ENCODE results near the gene SND1. TPM values are rescaled to one million over a fixed set of nuclear protein-coding genes. Genes with fewer than 3 reads are reported as not detected.
A peak's percentile ranks its signal among the peaks of the same experiment; 100 is the strongest.

SND1 gene
- total RNA-seq, 2 donors from 2014 or later: 146 to 155 TPM

DNA sequence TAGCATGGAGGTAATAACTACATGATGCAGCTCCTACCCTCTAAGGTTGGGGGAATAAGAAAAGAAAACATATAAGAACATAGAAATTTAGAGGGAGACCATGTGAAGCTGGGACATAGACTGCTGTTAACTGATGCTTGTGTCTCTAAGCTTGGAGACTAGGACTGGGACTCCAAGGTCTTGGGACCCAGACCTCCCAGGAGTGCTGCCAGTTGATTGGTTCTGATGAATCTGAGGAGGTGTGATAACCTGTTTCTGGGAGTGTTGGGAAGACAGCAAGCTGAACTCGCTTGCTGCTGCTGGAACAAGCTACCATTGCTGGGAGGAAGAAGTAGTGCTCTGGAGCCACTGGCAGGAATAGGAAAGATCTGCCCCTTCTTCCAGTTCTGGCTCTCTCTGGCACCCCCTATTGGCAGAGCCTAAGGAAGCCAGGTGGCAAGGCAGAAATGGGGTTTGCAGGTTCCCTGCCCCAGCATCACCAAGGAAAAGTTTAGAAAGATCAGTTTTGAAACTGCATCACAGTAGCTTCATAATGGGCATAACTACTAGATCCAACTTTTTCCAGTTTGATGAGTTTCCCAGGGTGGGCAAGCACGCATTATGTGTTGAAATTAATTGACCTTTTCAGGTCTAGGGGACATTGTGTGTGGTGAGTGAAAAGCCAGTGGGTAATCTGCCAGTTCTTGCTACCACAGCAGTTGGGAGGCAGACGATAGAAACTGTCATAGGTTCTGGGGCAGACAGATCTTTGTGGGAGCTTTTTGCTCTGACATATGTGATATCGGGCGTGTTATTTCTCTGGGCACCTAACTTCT is 140.7 kb downstream of the SND1 start:
- Histone ChIP-seq H3K36me3 (replicated peaks in 1 of 2; ENCODE audit: insufficient read depth in 1 of 2, low read depth in 2 of 2) (no peaks in the 10 kb centered on the region), H3K27ac (no peak overlapping the region), H3K4me1 (peaks cover 27% of the 10 kb centered on the region), H3K9me3 (no peaks in the 10 kb centered on the region), H3K27me3 (no peaks in the 10 kb centered on the region), H3K4me3 (no peak overlapping the region)
- intact Hi-C loops (cut with DNase I): no loop called here
- peak; percentile 24 to 52 (median 41) for DNase-seq
- peak; percentile 45 for ATAC-seq
- TF ChIP-seq, protein P1, sequence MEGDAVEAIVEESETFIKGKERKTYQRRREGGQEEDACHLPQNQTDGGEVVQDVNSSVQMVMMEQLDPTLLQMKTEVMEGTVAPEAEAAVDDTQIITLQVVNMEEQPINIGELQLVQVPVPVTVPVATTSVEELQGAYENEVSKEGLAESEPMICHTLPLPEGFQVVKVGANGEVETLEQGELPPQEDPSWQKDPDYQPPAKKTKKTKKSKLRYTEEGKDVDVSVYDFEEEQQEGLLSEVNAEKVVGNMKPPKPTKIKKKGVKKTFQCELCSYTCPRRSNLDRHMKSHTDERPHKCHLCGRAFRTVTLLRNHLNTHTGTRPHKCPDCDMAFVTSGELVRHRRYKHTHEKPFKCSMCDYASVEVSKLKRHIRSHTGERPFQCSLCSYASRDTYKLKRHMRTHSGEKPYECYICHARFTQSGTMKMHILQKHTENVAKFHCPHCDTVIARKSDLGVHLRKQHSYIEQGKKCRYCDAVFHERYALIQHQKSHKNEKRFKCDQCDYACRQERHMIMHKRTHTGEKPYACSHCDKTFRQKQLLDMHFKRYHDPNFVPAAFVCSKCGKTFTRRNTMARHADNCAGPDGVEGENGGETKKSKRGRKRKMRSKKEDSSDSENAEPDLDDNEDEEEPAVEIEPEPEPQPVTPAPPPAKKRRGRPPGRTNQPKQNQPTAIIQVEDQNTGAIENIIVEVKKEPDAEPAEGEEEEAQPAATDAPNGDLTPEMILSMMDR (IDR thresholded peaks at IDR 0.05): peak in 6 of 7 experiments; percentile 29 to 42 (median 34)
- no peak for TF ChIP-seq POLR2A (IDR thresholded peaks at IDR 0.05)
- 81 to 83% methylated on average over 5 of the region's 5 CpGs for WGBS, 2 donors

DNA sequence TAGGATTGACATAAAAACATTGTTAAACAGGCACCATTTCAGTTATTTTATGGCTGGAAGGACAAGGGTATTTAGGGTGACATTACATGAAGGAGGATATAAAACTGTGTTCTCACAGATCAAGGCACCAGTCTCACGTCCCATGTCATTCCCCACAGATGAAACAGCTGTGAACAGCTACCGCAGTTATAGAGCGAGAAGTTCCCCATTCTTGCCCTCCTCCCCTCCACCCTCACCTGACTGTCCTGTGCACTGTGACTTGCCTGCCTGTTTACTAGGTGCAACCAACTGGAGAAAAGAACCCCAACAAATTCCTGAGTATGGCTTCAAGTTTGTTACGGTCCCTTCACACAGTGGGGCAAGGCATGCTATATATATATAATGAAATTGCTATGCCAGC is 141.6 kb downstream of the SND1 start:
- DNase-seq: no peak
- H3K27me3 ChIP-seq: no peaks in the 10 kb centered on the region
- WGBS, 2 donors: 78 to 84% methylated on average over 4 of the region's 4 CpGs
- H3K27ac ChIP-seq: no peak overlapping the region
- no peak for ATAC-seq
- TF ChIP-seq, protein P1 (IDR thresholded peaks at IDR 0.05): no peak
- TF ChIP-seq POLR2A (IDR thresholded peaks at IDR 0.05): no peak
- no peaks in the 10 kb centered on the region for H3K9me3 ChIP-seq
- H3K36me3 ChIP-seq (replicated peaks in 1 of 2; ENCODE audit: insufficient read depth in 1 of 2, low read depth in 2 of 2): no peaks in the 10 kb centered on the region
- H3K4me3 ChIP-seq: no peak overlapping the region
- peaks cover 36% of the 10 kb centered on the region for H3K4me1 ChIP-seq
- intact Hi-C loops (cut with DNase I): no loop called here

DNA sequence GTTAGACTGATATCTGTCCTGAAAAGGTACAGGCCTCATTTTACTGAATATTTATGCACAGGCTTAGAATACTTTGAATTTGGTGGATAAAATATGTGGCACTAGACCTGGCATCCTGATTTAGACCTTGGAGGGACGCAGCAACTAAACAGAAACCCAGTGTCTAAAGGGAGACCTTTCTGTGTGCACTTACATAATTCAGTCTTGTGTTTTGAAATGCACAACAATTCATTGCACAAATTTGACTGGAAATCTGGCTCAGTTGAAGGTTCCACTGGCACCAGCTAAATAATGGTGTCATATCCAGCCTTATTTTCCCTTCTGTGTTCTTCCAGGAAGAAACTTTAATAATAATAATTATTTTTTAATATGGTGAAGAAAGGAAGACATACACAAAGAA is 142.1 kb downstream of the SND1 start:
- no peak for DNase-seq
- Histone ChIP-seq H3K27me3 (no peaks in the 10 kb centered on the region), H3K4me1 (peaks cover 41% of the 10 kb centered on the region), H3K9me3 (no peaks in the 10 kb centered on the region), H3K27ac (no peak overlapping the region), H3K36me3 (replicated peaks in 1 of 2; ENCODE audit: insufficient read depth in 1 of 2, low read depth in 2 of 2) (no peaks in the 10 kb centered on the region), H3K4me3 (no peak overlapping the region)
- TF ChIP-seq POLR2A (IDR thresholded peaks at IDR 0.05): no peak
- TF ChIP-seq, protein P1 (IDR thresholded peaks at IDR 0.05): no peak
- WGBS, 2 donors: 88 to 92% methylated on average over 1 of the region's 1 CpG
- ATAC-seq: no peak
- intact Hi-C loops (cut with DNase I): no loop called here

DNA sequence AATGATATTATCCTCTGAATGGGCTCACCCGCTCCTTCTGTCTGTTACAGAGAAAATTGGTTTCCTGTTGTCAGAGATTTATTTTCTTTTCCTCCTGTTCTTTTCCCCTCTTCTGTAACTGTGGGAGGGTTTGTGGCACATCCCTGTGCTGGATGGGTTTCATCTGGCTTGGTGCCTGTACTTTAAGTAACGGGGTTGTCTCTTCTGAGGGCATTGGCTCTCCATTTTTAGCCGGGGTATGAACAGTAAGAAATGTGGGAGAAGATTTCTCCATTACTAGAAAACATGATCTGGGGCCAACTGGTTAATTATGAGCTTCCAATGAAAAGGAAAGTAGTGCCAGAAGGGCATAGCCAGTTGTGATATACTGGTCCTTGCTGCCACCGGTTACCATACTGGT is 142.6 kb downstream of the SND1 start:
- no peak for DNase-seq
- TF ChIP-seq POLR2A (IDR thresholded peaks at IDR 0.05): no peak
- TF ChIP-seq, protein P1 (IDR thresholded peaks at IDR 0.05): no peak
- Histone ChIP-seq H3K27ac (no peak overlapping the region), H3K27me3 (no peaks in the 10 kb centered on the region), H3K36me3 (replicated peaks in 1 of 2; ENCODE audit: insufficient read depth in 1 of 2, low read depth in 2 of 2) (no peaks in the 10 kb centered on the region), H3K9me3 (no peaks in the 10 kb centered on the region), H3K4me1 (peaks cover 43% of the 10 kb centered on the region), H3K4me3 (no peak overlapping the region)
- intact Hi-C loops (cut with DNase I): no loop called here
- WGBS, 2 donors: 82 to 84% methylated on average over 4 of the region's 4 CpGs
- no peak for ATAC-seq

DNA sequence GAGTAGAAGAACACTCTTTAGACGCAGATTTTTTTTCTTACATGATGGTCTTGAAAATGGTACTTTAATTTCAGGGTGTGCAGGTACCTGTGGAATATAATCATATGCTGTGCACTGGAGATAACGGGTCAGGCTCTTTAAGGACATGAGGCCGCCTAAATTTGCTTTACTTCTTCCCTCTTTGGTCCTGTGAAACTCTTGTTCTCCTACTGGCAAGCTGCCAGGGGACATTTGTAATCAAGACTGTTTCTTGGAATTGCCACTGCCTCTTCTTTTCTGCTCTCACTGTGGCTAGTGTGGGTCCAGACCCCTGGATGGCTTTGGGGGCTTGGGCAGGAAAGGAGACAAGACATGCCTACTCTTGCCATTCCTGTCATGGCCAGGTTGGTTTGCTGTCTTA is 146.0 kb downstream of the SND1 start:
- peak; percentile 29 to 44 (median 36) for DNase-seq
- WGBS, 2 donors: 67 to 74% methylated on average over 3 of the region's 3 CpGs
- Histone ChIP-seq H3K4me1 (peaks cover 37% of the 10 kb centered on the region), H3K4me3 (no peak overlapping the region), H3K27me3 (no peaks in the 10 kb centered on the region), H3K36me3 (replicated peaks in 1 of 2; ENCODE audit: insufficient read depth in 1 of 2, low read depth in 2 of 2) (no peaks in the 10 kb centered on the region), H3K27ac (no peak overlapping the region), H3K9me3 (no peaks in the 10 kb centered on the region)
- no peak for TF ChIP-seq POLR2A (IDR thresholded peaks at IDR 0.05)
- TF ChIP-seq, protein P1 (IDR thresholded peaks at IDR 0.05): no peak
- intact Hi-C loops (cut with DNase I): no loop called here
- ATAC-seq: no peak

Data from body of pancreas (tissue), 4 donors.